Measurements from ENCODE around the gene TAB2. TPM values are rescaled to one million over a fixed set of nuclear protein-coding genes. Genes with fewer than 3 reads are reported as not detected.

The TAB2 gene
- total RNA-seq, 1 experiment from 2014 or later = 43.6 TPM

GRCh38 chr6:149293244-149293643 is 24.3 kb upstream of the TAB2 start:
- Histone ChIP-seq H3K36me3 (ENCODE audit: control insufficient read depth, insufficient read depth, low read length) (no peaks in the 10 kb centered on the region), H3K4me3 (ENCODE audit: low read depth, low read length) (no peak overlapping the region), H3K27me3 (replicated peaks; ENCODE audit: control insufficient read depth, insufficient read depth, low read length) (no peaks in the 10 kb centered on the region), H3K9me3 (0 out of 2 replicates have a peak, but pooled peaks cover 6% of the 10 kb centered on the region), H3K4me1 (no peaks in the 10 kb centered on the region)
- intact Hi-C loops (cut with micrococcal nuclease; ENCODE audit: unreplicated experiment) = no loop called here
- DNase-seq = no peak
- no TSS peak for BruUV-seq (replicated peaks)
- ChIA-PET CTCF (no interaction called here), POLR2A (no interaction called here)
- TF ChIP-seq CTCF (IDR thresholded peaks at IDR 0.05; ENCODE audit: insufficient read depth in 1 of 2, low read depth in 1 of 2, low read length in 1 of 2, severe bottlenecking in 1 of 2, unreplicated experiment in 1 of 2) = no peak
- H3K4me1 Mint-ChIP-seq (ENCODE audit: low read depth, unreplicated experiment) = no peaks in the 10 kb centered on the region
- no peak overlapping the region for H3K27ac Mint-ChIP-seq (ENCODE audit: unreplicated experiment)
- H3K4me3 Mint-ChIP-seq (ENCODE audit: unreplicated experiment) = no peak overlapping the region
- no peaks in the 10 kb centered on the region for H3K36me3 Mint-ChIP-seq (ENCODE audit: insufficient read depth, unreplicated experiment)
- H3K27me3 Mint-ChIP-seq (ENCODE audit: insufficient read depth, unreplicated experiment) = no peaks in the 10 kb centered on the region
- peaks cover 19% of the 10 kb centered on the region for H3K9me3 Mint-ChIP-seq (ENCODE audit: unreplicated experiment)

- H3K36me3 Mint-ChIP-seq (ENCODE audit: insufficient read depth, unreplicated experiment) = no peaks in the 10 kb centered on the region
- no peak overlapping the region for H3K4me3 Mint-ChIP-seq (ENCODE audit: unreplicated experiment)
- ChIA-PET CTCF (interaction anchor here (1.3 kb wide), 1 partner anchor 218 kb away, joined by 3 read pairs; no protein-coding TSS in a partner anchor), POLR2A (no interaction called here)
- no peak for TF ChIP-seq CTCF (IDR thresholded peaks at IDR 0.05; ENCODE audit: insufficient read depth in 1 of 2, low read depth in 1 of 2, low read length in 1 of 2, severe bottlenecking in 1 of 2, unreplicated experiment in 1 of 2)
- intact Hi-C loops (cut with micrococcal nuclease; ENCODE audit: unreplicated experiment) = no loop called here
- no peak overlapping the region for H3K4me3 ChIP-seq (ENCODE audit: low read depth, low read length)
- DNase-seq = no peak
- H3K36me3 ChIP-seq (ENCODE audit: control insufficient read depth, insufficient read depth, low read length) = no peaks in the 10 kb centered on the region
- H3K4me1 ChIP-seq = no peaks in the 10 kb centered on the region
- H3K4me1 Mint-ChIP-seq (ENCODE audit: low read depth, unreplicated experiment) = no peaks in the 10 kb centered on the region
- H3K9me3 ChIP-seq = no peaks in the 10 kb centered on the region
- H3K27ac Mint-ChIP-seq (ENCODE audit: unreplicated experiment) = no peak overlapping the region
- no peaks in the 10 kb centered on the region for H3K27me3 ChIP-seq (replicated peaks; ENCODE audit: control insufficient read depth, insufficient read depth, low read length)
- no peaks in the 10 kb centered on the region for H3K27me3 Mint-ChIP-seq (ENCODE audit: insufficient read depth, unreplicated experiment)
- peaks cover 11% of the 10 kb centered on the region for H3K9me3 Mint-ChIP-seq (ENCODE audit: unreplicated experiment)
- BruUV-seq (replicated peaks) = no TSS peak
Measured at GRCh38 chr6:149300563-149300962, 16.9 kb upstream of the TAB2 start.

DNA sequence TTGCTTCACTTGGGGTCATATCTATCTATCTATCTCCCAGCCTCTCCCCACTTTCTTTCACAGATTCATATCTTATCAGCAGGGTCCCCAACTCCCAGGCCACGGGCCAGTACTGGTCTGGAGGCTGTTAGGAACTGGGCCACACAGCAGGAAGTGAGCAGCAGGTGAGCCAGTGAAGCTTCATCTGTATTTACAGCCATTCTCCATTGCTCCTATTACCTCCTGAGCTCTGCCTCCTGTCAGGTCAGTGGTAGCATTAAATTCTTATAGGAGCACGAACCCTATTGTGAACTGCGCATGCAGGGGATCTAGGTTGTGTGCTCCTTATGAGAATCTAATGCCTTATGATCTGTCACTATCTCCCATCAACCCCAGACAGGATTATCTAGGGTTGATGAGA is 14.8 kb upstream of the TAB2 start:
- no peak for TF ChIP-seq CTCF (IDR thresholded peaks at IDR 0.05; ENCODE audit: insufficient read depth in 1 of 2, low read depth in 1 of 2, low read length in 1 of 2, severe bottlenecking in 1 of 2, unreplicated experiment in 1 of 2)
- BruUV-seq (replicated peaks) = no TSS peak

More for the DNA sequence above, 14.8 kb upstream of the TAB2 start:
- intact Hi-C loops (cut with micrococcal nuclease; ENCODE audit: unreplicated experiment) = no loop called here
- no peak for DNase-seq
- H3K4me1 ChIP-seq = no peaks in the 10 kb centered on the region
- no peaks in the 10 kb centered on the region for H3K27me3 ChIP-seq (replicated peaks; ENCODE audit: control insufficient read depth, insufficient read depth, low read length)
- H3K27ac Mint-ChIP-seq (ENCODE audit: unreplicated experiment) = no peak overlapping the region
- ChIA-PET POLR2A (no interaction called here), CTCF (no interaction called here)
- peaks cover 3% of the 10 kb centered on the region for H3K4me1 Mint-ChIP-seq (ENCODE audit: low read depth, unreplicated experiment)
- no peaks in the 10 kb centered on the region for H3K36me3 Mint-ChIP-seq (ENCODE audit: insufficient read depth, unreplicated experiment)
- no peaks in the 10 kb centered on the region for H3K36me3 ChIP-seq (ENCODE audit: control insufficient read depth, insufficient read depth, low read length)
- no peak overlapping the region for H3K4me3 ChIP-seq (ENCODE audit: low read depth, low read length)
- no peaks in the 10 kb centered on the region for H3K9me3 ChIP-seq
- no peaks in the 10 kb centered on the region for H3K27me3 Mint-ChIP-seq (ENCODE audit: insufficient read depth, unreplicated experiment)
- H3K9me3 Mint-ChIP-seq (ENCODE audit: unreplicated experiment) = no peaks in the 10 kb centered on the region
- H3K4me3 Mint-ChIP-seq (ENCODE audit: unreplicated experiment) = no peak overlapping the region

Measured in Caco-2 (cell line).